COLO668 (cell line): ENCODE data around the gene TROAP.
"Not testable (repeated sequence)": the region's sequence is repeated elsewhere in the genome, so short reads cannot be mapped to it uniquely, and the experiment has no call there.

ENCODE experiments used
- DNase-seq: peaks from one replicate; lab custom pipeline; 2025; ENCODE audit not compliant: unreplicated experiment; lab: John Stamatoyannopoulos, UW

Gene TROAP

DNA sequence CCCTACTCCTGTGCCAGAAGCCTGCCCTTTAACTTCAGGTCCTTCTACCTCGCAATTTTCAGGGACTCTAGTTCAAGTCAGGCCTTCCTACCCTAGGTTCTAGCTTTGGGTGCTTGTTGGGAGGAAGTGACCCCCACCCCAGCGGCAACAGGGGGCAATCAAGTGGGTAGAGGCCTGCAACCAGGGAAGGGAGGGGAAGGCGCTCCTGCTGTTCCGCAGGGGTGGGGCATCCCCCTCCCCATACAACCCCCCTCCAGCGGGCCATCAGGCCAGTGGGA, 28.3 kb upstream of the TROAP start:
- DNase-seq, result no peak

GRCh38 chr12:49295082-49295936, 27.7 kb upstream of the TROAP start, which contains the start of gene PRPH:
Gene PRPH, plus strand, starts transcription at chr12:49295147. Its CDS starts 54 bp downstream, at chr12:49295201.
- DNase-seq, result peak; percentile 56

- DNase-seq, result peak; percentile 75
Observed at GRCh38 chr12:49296034-49296835, 26.8 kb upstream of the TROAP start.

DNA sequence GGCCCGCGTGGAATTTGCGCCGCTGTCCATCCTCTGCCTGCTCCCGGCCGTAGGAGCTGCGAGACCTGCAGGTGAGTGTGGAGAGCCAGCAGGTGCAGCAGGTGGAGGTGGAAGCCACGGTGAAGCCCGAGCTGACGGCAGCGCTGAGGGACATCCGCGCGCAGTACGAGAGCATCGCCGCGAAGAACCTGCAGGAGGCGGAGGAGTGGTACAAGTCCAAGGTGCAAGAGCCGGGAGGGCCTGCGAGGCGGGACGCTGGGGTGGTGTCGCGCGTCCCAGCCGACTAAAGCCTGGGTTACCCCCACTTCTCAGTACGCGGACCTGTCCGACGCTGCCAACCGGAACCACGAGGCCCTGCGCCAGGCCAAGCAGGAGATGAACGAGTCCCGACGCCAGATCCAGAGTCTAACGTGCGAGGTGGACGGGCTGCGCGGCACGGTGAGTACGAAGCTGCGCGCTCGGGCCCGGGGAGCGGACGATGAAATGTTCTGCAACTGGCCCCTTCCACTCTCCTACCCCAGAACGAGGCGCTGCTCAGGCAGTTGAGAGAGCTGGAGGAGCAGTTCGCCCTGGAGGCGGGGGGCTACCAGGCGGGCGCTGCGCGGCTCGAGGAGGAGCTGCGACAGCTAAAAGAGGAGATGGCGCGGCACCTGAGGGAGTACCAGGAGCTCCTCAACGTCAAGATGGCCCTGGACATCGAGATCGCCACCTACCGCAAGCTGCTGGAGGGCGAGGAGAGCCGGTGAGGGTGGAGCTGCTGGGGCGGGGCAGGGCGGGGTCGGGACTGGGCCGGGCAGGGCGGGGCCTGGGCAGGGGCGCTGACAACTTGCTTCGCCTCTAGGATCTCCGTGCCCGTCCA, 26.0 kb upstream of the TROAP start:
- DNase-seq, result peak; percentile 75

DNA sequence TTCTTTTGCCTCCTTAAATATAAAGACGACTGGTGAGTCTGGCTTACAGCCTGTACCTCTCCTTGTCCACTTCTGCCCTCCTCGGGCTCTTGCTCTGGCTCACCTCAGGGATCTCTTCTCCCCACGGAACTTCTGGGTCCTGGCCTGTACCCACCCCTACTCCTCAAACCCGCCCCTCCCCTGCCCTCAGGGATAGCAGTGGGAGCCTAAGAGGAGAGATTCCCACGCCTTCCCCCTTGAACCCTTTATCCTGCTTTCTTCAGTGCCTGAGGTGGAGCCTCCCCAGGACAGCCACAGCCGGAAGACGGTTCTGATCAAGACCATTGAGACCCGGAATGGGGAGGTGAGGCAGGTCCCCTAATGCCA, 25.4 kb upstream of the TROAP start:
- DNase-seq, result no peak

- DNase-seq, result peak; percentile 32
Observed at GRCh38 chr12:49298160-49298559, 24.9 kb upstream of the TROAP start.

DNA sequence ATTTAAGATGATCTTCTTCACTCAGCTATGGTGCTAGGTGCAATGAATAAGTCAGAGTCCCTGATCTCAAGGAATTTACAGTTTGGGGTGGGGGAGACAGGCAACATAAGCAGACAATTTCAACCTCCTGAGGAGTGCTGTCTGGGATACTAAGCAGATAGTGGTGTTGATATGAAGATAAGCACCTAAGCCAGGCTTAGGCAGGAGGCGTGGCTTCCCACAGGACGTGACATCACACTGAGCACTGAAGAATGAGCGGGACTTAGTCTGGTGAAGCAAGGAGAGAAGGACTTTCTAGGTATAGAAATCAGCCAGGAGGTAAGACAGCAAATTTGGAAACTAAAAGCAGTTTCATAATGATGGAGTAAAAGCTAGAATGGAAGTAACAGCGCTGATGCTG, 21.3 kb upstream of the TROAP start:
- no peak for DNase-seq

DNA sequence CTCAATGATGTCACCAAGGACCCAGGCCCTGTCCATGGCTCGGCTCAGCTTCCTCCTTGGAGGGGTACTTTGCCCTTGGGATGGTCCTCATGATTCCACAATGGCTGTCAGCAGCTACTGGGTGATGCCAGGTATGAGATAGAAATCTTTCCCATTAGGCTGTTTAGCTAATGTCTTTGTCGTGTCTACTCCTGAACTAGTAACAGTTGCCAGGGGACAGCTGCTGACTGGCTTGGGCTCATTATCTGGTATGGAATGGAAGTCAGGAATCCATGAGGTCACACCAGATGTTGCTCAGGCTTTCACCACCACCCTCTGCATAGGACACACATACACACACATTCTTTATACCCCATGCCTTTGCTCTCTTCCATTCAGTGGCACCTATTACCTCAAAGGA, 18.9 kb upstream of the TROAP start:
- DNase-seq, result peak; percentile 1

GRCh38 chr12:49305762-49306510, 17.1 kb upstream of the TROAP start:
- DNase-seq, result no peak

DNA sequence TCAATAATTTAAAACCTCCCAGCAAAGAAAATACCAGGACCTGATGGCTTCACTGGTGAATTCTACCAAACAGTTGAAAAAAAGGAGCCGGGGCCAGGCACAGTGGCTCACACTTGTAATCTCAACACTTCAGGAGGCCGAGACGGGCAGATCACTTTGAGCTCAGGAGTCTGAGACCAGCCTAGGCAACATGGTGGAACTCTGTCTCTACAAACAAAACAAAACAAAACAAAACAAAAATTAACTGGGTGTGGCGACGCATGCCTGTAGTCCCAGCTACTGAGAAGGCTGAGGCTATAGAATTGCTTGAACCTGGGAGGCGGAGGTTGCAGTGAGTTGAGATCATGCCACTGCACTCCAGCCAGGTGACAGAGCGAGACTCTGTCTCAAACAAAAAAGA, 13.7 kb upstream of the TROAP start:
- no peak for DNase-seq

DNA sequence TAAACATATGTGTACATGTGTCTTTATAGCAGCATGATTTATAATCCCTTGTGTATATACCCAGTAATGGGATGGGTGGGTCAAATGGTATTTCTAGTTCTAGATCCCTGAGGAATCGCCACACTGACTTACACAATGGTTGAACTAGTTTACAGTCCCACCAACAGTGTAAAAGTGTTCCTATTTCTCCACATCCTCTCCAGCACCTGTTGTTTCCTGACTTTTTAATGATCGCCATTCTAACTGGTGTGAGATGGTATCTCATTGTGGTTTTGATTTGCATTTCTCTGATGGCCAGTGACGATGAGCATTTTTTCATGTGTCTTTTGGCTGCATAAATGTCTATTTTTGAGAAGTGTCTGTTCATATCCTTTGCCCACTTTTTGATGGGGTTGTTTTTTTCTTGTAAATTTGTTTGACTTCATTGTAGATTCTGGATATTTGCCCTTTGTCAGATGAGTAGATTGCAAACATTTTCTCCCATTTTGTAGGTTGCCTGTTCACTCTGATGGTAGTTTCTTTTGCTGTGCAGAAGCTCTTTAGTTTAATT, 12.5 kb upstream of the TROAP start:
- not testable (repeated sequence) for DNase-seq

- DNase-seq, result no peak
Observed at GRCh38 chr12:49314811-49315210, 8.2 kb upstream of the TROAP start.

DNA sequence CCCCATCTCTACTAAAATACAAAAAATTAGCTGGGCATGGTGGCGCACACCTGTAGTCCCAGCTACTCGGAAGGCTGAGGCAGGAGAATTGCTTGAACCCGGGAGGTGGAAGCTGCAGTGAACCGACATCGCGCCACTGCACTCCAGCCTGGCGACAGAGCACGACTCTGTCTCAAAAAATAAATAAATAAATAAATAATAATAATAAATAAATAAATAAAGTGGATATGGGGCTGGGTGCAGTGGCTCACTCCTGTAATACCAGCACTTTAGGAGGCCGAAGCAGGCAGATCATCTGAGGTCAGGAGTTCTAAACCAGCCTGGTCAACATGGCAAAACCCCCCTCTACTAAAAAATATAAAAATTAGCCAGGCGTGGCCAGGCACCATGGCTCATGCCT, 5.9 kb upstream of the TROAP start:
- not testable (repeated sequence) for DNase-seq

DNA sequence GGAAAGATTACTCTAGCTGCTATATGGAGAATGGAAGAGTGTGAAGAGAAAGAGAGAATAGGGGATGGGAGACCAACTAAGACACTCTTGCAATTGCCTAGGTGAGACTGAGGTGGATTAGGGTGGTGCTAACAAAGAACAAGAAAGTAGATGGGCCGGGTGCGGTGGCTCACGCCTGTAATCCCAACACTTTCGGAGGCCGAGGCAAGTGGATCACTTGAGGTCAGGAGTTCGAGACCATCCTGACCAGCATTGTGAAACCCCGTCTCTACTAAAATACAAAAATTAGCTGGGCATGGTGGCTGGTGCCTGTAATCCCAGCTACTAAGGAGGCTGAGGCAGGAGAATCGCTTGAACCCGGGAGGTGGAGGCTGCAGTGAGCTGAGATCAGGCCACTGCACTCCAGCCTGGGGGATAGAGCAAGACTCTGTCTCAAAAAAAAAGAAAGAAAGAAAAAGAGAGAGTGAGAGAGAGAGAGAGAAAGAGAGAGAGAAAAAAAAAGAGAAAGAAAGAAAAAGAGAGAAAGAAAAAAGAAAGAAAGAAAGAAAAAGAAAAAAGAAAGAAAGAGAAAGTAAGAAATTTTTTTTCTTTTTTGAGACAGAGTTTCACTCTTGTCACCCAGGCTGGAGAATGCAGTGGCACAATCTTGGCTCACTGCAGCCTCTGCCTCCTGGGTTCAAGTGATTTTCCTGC, 2.5 kb upstream of the TROAP start:
- not testable (repeated sequence) for DNase-seq

DNA sequence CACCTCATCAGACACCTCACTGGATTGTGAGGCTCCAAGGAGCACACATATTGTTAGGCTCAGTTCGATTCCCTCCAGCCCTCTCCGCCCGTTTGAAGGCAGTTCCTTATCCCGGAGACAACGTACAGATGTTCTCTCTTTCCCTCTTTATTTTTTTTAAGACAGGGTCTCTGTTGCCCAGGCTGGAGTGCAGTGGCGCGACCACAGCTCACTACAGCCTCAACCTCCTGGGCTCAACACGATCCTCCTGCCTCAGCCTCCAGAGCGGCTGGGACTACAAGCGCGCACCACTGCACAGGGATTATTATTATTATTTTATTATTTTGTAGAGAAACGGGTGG, 718 bp upstream of the TROAP start:
- no peak for DNase-seq

GRCh38 chr12:49323524-49324097, 556 bp downstream of the TROAP start:
- no peak for DNase-seq

DNA sequence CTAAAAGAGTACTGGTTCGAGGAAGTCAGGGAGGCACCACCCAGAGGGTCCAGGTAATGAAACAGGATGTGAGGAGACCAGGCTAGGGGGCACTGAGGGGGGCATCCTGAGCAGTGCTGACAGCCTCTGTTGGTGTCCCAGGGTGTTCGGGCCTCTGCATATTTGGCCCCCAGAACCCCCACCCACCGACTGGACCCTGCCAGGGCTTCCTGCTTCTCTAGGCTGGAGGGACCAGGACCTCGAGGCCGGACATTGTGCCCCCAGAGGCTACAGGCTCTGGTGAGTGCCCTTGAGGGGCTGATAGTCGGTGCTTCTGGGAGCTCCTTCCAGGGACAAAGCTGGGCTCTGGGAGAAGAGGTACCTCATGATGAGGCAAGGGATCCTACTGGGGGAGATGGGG, 2.6 kb downstream of the TROAP start:
- no peak for DNase-seq

DNA sequence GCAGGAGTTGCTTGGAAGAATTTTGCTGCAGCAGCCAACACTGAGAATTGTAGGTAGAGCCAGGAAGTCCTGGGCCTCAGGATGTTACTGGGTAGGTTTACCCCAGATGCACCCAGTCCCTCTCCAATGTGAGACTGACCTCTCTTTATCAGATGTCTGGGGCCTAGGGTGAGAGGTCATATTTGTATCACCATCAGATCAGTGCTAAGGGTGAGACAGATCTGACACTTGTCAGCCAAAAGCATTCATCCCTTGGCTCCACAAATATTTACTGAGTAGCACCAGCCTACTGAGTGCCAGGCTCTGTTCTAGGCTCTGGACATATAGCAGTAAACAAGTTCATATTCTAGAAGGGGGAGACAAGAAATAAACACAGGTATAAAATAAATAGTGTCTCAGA, 4.3 kb downstream of the TROAP start:
- DNase-seq, result no peak

DNA sequence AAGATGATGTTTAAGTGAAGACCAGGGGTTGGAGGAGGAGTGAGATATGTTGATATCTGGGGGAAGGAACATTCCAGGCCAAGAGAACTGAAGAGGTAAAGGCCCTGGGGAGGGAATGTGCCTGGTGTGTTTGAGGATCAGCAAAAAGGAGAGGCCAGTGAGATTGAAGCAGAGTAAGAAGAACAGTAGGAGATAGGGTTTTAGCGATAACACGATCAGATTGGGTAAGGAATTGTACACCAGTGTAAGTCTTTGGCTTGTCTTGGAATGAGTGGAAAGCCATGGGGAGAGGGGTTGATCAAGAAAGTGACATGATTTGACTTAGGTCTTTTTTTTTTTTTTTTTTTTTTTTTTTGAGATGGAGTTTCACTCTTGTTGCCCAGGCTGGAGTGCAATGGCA, 4.8 kb downstream of the TROAP start:
- no peak for DNase-seq

DNA sequence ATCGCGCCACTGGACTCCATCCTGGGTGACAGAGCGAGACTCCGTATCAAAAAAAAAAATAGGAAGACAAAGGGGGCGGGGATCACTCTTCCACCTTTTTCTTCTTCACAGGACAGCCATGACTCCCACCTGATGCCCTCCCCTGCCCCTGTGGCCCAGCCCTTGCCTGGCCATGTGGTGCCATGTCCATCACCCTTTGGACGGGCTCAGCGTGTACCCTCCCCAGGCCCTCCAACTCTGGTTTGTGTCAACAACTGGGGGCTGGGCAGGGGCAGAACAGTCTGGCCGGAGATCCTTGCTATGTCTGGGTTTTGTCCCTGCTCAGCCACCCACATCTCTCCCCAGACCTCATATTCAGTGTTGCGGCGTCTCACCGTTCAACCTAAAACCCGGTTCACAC, 5.8 kb downstream of the TROAP start:
- DNase-seq, result no peak
